Measurements from ENCODE around the gene MORN3.
A peak's percentile ranks its signal among the peaks of the same experiment; 100 is the strongest.
"Not testable (repeated sequence)": the region's sequence is repeated elsewhere in the genome, so short reads cannot be mapped to it uniquely, and the experiment has no call there.

Gene MORN3

GRCh38 chr12:121692744-121693143 lies 23.3 kb upstream of the MORN3 start:
- not testable (repeated sequence) for DNase-seq

GRCh38 chr12:121689430-121689829 lies 20.0 kb upstream of the MORN3 start:
- DNase-seq, result no peak

GRCh38 chr12:121688966-121689365 lies 19.5 kb upstream of the MORN3 start:
- DNase-seq, result no peak

- DNase-seq, result peak in 3 of 56 donors; percentile 7 to 21 (median 21)
These were observed 10.3 kb upstream of the MORN3 start for GRCh38 chr12:121679661-121680197.

- DNase-seq, result no peak
These were observed 9.4 kb upstream of the MORN3 start for GRCh38 chr12:121678716-121679300.

- DNase-seq, result no peak
These were observed 8.9 kb upstream of the MORN3 start for GRCh38 chr12:121678305-121678704.

GRCh38 chr12:121676190-121676589 lies 6.7 kb upstream of the MORN3 start:
- no peak for DNase-seq

GRCh38 chr12:121673013-121673511 lies 3.6 kb upstream of the MORN3 start:
- DNase-seq, result peak in 4 of 56 donors; percentile 4 to 23 (median 14)

- DNase-seq, result peak in 4 of 56 donors; percentile 3 to 35 (median 8)
These were observed 519 bp downstream of the MORN3 start for GRCh38 chr12:121668750-121669520.

GRCh38 chr12:121666829-121667228 lies 2.6 kb downstream of the MORN3 start:
- not testable (repeated sequence) for DNase-seq

- no peak for DNase-seq
These were observed 5.9 kb downstream of the MORN3 start for GRCh38 chr12:121663610-121663929.

- not testable (repeated sequence) for DNase-seq
These were observed 7.9 kb downstream of the MORN3 start for GRCh38 chr12:121661353-121662105.

GRCh38 chr12:121657305-121658008 lies 12.0 kb downstream of the MORN3 start:
- no peak for DNase-seq

- no peak for DNase-seq
These were observed 13.3 kb downstream of the MORN3 start for GRCh38 chr12:121656122-121656521.

GRCh38 chr12:121653999-121654398 lies 15.5 kb downstream of the MORN3 start:
- no peak for DNase-seq

GRCh38 chr12:121652767-121653497 lies 16.5 kb downstream of the MORN3 start:
- DNase-seq, result no peak

GRCh38 chr12:121651320-121651719 lies 18.1 kb downstream of the MORN3 start:
- DNase-seq, result no peak

GRCh38 chr12:121649819-121650353 lies 19.6 kb downstream of the MORN3 start:
- DNase-seq, result no peak

- no peak for DNase-seq
These were observed 20.1 kb downstream of the MORN3 start for GRCh38 chr12:121649322-121649721.

GRCh38 chr12:121648458-121649028 lies 20.9 kb downstream of the MORN3 start:
- no peak for DNase-seq
